Middle frontal gyrus (tissue), 1 donor: ENCODE data around the gene FLNC.

Experiments used
- DNase-seq: peaks from one replicate; pipeline ENCODE4 v3.0.0-alpha.2; 2015; ENCODE audit warnings: low spot score; ENCODE audit errors: extremely low spot score

FLNC gene

GRCh38 chr7:128801003-128801402 is 29.2 kb upstream of the FLNC start:
- no peak for DNase-seq

- DNase-seq = no peak
Measured at GRCh38 chr7:128801667-128802418, 28.4 kb upstream of the FLNC start.

GRCh38 chr7:128804484-128804883 is 25.7 kb upstream of the FLNC start:
- DNase-seq = no peak

GRCh38 chr7:128805225-128805624 is 25.0 kb upstream of the FLNC start:
- no peak for DNase-seq

GRCh38 chr7:128807191-128807590 is 23.0 kb upstream of the FLNC start:
- DNase-seq = no peak

GRCh38 chr7:128809363-128809762 is 20.8 kb upstream of the FLNC start:
- DNase-seq = no peak

- DNase-seq = no peak
Measured at GRCh38 chr7:128810473-128810872, 19.7 kb upstream of the FLNC start.

- no peak for DNase-seq
Measured at GRCh38 chr7:128810997-128811396, 19.2 kb upstream of the FLNC start.

- no peak for DNase-seq
Measured at GRCh38 chr7:128811631-128812430, 18.4 kb upstream of the FLNC start.

GRCh38 chr7:128812514-128813168 is 17.6 kb upstream of the FLNC start:
- DNase-seq = no peak

- DNase-seq = peak; percentile 37
Measured at GRCh38 chr7:128814499-128814898, 15.7 kb upstream of the FLNC start.

GRCh38 chr7:128815289-128815942 is 14.8 kb upstream of the FLNC start:
- DNase-seq = no peak

- no peak for DNase-seq
Measured at GRCh38 chr7:128818694-128819093, 11.5 kb upstream of the FLNC start.

- DNase-seq = no peak
Measured at GRCh38 chr7:128821724-128822123, 8.5 kb upstream of the FLNC start.

- no peak for DNase-seq
Measured at GRCh38 chr7:128826512-128826911, 3.7 kb upstream of the FLNC start.

- DNase-seq = no peak
Measured at GRCh38 chr7:128826916-128827247, 3.3 kb upstream of the FLNC start.

GRCh38 chr7:128827248-128827958 is 2.8 kb upstream of the FLNC start:
- no peak for DNase-seq

GRCh38 chr7:128827971-128828711 is 2.1 kb upstream of the FLNC start:
- no peak for DNase-seq

GRCh38 chr7:128829391-128830166 is 627 bp upstream of the FLNC start:
- DNase-seq = no peak
